Measurements from ENCODE around the gene BCAS3.

DNA sequence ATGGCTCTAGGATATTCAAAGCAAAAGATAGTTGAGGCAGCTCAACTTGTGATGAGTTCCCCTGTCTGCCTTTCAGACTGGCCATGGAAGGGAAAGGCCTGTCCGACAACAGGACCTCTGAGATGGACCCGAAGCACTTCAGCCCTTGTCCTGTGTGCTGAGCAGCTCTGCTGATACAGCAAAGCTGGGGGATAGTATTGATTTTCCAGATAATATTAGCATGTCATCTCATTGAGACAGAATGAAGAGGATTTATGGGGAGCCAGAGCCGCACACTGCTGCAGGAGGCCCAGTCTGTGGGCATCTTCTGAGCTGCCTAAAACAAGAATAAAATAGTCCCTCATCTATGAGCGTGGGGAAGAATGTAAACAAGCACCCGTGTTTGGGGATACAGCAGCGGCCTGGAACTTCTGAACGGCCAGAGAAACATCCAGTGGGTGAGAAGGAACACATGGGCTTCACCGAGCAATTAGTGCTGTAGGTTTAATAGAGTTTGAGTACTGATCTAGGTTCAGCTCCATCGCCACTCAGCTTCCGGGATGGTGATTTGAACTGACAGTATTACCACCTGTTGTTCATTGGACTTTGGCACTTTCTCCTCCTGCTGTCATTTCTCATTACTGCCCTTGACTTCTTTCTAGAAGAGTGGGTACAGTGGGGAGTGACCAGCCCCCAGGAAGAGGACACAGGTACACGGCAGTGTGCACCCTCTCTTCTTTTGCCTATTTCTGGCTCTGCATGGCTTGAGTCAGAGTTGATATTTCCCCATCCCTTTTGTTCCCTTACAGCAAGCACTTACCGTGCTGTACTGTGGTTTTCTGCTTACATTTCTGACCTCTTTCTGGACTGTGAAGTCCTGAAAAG, 625.5 kb downstream of the BCAS3 start:
- TF ChIP-seq, protein P1, sequence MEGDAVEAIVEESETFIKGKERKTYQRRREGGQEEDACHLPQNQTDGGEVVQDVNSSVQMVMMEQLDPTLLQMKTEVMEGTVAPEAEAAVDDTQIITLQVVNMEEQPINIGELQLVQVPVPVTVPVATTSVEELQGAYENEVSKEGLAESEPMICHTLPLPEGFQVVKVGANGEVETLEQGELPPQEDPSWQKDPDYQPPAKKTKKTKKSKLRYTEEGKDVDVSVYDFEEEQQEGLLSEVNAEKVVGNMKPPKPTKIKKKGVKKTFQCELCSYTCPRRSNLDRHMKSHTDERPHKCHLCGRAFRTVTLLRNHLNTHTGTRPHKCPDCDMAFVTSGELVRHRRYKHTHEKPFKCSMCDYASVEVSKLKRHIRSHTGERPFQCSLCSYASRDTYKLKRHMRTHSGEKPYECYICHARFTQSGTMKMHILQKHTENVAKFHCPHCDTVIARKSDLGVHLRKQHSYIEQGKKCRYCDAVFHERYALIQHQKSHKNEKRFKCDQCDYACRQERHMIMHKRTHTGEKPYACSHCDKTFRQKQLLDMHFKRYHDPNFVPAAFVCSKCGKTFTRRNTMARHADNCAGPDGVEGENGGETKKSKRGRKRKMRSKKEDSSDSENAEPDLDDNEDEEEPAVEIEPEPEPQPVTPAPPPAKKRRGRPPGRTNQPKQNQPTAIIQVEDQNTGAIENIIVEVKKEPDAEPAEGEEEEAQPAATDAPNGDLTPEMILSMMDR (conservative IDR thresholded peaks at IDR 0.05; ENCODE audit: low read depth, low read length): no peak
- TF ChIP-seq EZH2 (IDR thresholded peaks at IDR 0.05; ENCODE audit: borderline replicate concordance, low read depth, low read length, poor library complexity, severe bottlenecking): no peak

All from A673 (cell line).